SK-N-MC (cell line): Measurements from ENCODE around the gene RPS6KA5.
"Not testable (repeated sequence)": the region's sequence is repeated elsewhere in the genome, so short reads cannot be mapped to it uniquely, and the experiment has no call there.

Source experiments
- EZH2 ChIP-seq: fragments of 200-600 bp; sonication (generic); IDR thresholded peaks from one replicate; pipeline ENCODE4 v1.6.1; 2017; ENCODE audit warnings: antibody characterized with exemption
- POLR2AphosphoS5 ChIP-seq: IDR thresholded peaks from 2 replicates; pipeline ENCODE4 v1.6.1; 2012; ENCODE audit warnings: mild to moderate bottlenecking, low read depth, low read length, borderline replicate concordance

DNA sequence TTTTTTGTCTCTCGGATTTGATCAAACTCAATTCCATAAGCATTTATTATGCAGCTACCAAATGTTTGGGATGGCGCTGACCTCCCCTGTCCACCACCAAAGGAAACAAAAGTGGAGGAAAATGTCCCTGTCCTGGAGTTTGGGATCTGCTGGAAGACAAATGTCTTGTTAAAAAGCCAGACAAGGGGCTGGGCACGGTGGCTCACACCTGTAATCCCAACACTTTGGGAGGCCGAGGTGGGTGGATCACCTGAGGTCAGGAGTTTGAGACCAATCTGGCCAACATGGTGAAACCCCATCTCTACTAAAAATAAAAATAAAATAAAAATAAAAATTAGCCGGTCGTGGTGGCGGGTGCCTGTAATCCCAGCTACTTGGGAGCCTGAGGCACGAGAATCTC lies 221.9 kb downstream of the RPS6KA5 start:
- not testable (repeated sequence) for TF ChIP-seq EZH2, POLR2AphosphoS5
